HG03439 (cell line): ENCODE measurements around the gene TSFM.
"Not testable (repeated sequence)": the region's sequence is repeated elsewhere in the genome, so short reads cannot be mapped to it uniquely, and the experiment has no call there.

ENCODE experiments used
- ATAC-seq: cut with Tn5 transposase; IDR thresholded peaks from one replicate; pipeline ENCODE4 v1.9.1; 2021; ENCODE audit warnings: mild to moderate bottlenecking, moderate library complexity; ENCODE audit not compliant: unreplicated experiment

The TSFM gene

DNA sequence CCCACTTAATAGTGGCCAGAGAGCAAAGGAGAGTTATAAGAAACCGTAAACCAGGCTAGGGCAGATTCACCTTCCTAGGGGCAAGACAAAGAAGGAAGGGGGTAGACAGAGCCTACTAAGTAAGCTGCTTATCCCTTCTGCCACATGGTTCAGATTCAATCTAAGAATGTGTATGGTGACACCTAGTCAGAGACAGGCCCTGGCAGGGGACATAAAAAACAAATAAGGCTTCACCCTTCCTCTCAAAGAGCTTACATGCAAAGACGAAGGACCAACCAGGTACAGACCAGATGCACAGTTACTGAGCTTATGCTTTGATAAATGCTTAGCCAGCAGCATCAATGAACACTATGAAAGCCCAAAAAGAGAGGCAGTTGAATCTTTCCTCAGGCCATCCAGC, 20.1 kb upstream of the TSFM start:
- no peak for ATAC-seq

DNA sequence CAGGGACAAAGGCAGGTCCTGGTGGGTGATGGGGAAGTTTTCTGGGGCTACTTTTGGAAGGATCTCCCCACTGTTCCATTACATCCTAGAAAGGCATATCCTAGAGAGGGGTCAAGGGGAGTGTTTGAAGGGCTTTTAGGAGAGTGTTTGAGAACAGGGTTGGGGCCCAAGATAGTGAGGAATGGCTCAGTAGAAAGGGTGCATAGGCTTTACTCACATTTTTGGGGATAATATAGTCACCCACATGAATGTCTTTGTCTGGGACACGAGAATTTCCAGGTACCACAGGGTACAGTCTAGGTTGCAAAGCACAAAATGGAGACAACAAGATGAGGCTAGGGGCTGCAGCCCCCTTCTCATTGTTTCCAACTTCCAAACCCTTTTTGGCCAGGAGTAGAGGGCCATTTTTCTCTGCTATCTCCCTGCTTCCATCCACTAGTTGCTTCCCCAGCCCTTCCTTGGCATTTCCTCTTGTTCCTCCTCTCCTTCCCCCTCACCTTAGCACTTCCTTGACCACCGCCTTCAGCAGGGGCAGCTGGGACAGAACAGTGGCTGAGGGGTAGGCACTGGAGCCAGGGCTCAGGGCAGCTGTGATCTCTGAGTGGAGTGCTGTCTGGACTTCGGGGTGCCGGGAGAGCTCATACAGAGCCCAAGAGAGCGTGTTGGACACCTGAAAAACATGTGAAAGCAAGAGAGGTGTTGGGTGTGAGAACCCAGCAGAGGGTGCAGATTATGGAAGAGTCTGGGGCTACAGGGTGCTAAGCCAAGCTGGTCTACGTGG, 18.5 kb upstream of the TSFM start:
- ATAC-seq = no peak

DNA sequence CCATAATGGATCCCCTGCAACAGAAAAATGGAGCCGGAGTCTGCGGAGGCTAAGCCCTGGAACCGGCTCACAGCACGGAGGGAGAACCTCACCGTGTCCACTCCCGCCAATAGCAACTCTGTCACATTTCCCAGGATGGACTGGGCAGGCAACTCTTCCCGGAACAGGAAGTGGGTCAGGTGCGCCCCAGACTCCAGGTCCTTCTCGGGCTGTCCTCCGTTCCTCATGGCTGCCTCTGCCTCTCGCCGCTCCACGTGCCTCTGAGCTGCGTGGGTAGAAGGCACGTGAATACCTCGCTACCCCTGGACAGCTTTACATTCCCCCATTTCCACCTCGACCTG, 18.0 kb upstream of the TSFM start:
- peak; percentile 5 for ATAC-seq

DNA sequence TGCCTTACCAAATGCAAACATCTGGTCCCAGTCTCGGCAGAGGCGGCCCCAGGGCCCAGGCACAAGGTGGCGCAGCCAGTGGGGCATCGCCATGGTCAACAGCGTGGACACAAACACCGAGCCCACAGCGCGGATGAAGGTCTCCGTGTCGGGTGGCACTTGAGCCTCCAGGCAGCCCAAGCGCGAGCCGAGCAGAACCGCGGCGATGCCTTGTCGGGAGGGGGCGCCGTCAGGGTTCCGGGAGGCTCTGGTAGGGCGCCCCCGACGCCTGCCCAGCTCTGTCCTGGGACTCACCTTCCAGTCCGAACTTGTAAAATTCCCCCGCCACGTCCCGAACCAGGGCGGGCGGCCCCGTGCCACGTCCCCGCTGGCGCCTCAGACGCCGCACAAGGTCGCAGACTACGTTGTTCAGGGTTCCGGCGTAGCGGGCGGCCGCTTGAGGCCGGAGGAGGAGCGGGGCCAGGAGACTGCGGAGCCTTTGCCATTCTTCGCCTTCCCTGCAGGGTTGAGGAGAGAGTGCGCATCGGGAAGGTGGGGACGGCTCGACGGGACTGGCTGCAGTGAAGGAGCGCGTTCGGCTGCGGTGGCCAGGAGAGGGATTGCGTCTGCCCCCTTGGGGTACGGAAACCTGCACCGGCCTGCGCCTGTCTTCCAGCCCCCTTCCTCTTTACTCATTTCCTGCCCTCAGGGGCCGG, 17.4 kb upstream of the TSFM start:
- peak; percentile 63 for ATAC-seq

DNA sequence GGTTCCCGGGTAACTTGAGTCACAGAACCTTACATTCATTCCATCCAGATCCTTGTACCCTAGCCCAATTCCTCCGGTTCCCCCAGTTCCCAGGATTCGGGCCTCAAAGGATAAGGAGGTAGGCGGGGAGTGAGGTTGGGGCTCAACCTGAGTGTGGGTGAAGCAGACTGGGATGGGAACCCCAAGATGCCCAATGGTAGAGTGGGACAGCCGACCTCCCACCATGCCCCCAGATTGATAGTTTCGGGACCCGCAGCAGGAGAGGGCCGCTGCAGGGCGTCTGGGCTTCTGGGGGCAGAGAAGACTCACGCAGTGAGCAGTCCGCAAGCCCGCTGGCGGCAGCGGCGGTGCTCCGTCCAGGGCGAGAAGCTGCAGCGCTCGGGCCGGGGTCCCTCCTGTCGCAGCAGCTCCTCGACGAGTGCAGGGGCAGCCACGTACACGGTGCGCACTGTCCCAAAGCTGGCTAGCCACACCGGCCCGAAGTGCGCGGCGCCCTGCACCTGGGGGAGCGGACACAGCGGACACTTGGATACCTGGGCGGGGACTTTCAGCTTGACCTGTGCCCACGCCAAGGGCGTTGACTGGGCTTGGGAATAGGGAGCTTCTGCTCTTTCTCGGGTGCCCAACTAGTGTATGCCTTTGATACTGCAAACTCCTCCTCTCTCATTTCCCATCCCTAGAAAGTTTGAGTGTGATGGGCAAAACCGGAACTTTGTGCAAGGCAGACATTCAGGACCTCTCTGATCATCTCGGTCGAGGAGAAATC, 16.7 kb upstream of the TSFM start:
- no peak for ATAC-seq

DNA sequence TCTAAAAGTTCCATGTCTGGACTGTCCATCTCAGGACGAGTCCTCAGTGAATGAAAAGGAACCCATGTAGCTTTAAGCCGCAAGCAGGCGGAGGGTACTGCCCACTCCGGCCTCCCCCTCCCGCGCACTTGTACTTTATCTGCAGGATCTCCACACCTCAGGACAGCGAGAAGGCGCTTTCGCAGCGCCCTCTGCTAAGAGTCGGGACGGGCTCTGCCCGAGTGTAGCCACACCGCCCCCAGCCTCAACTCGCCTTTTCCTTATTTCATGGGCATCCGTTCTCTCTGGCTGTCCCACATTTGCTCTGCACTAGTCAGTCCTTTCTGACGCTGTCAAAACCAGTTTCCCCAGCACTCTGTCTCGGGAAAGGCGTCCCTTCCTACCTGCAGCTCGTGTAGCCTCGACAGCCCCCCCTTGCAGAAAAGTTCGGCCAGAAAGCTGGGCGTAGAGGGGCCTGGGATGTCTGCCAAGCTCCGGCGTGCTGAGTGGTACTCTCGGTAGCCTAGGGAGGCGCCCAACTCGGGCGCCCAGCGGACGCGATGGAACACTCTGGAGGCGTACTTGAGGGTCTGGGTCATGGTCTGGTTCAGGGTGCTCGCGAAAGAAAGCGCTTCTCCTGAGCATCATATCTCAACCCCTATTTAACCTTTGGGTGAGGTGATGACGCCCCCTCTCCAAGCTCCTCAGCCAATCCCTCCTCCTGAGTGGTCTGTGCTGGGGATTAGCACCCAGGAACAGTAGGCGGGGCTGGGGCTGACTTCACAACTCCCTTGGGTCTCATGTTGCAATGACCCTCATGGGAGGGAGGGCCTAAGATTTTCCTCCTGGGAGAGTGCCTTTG, 15.9 kb upstream of the TSFM start, which contains the start of gene CYP27B1:
TSS of gene CYP27B1 (minus strand) at position 615 of the 841 bp plus-strand sequence. CDS start at position 578, 37 bp downstream.
- ATAC-seq = no peak

DNA sequence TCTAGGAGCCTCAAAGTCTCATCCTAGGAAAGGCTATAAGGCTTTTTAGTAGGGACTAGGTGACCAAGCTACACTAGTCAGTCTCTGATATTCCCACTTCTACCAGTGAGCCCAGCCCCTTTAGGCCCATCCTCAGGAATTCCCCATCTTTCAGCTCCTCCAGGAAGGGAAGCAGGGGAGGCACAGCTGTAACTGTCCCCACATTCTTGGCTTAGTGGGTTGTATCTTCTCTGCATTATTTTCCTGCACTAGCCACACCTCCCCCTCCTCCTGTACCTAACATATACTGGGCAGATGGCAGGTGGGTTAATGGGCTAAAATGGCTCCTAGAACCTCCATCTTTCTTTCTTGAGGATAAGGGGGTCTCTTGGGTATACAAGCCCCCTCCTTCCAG, 15.3 kb upstream of the TSFM start:
- no peak for ATAC-seq

DNA sequence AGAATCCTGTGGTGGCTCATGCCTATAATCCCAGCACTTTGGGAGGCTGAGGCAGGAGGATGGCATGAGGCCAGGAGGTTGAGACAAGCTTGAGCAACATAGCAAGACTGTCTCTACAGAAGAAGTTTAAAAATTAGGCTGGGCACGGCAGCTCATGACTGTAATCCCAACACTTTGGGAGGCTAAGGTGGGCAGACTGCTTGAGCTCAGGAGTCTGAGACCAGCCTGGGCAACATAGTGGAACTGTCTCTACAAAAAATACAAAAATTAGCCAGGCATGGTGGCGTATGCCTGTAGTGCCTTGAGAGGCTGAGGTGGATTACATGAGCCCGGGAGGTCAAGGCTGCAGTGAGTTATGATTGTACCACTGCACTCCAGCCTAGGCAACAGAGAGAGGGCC, 14.7 kb upstream of the TSFM start:
- ATAC-seq = no peak

DNA sequence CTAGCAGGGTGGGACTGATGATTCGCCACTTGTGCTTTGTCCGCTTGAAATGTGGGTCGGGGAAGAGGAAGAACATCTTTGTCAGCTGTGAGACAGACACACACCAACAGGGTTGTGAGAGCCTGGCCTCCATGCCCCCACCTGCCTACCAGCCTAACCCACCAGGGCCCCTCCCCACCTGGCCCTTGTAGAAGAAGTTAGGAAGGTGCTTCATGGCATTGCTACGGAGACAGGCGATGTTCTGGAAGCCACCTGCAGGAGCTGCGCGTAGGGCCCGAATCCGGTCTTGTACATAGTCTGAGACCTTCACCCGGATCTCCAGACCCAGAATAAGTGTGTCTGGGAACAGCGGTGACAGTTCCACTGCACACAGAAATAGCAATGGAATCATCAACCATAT, 13.0 kb upstream of the TSFM start:
- no peak for ATAC-seq

DNA sequence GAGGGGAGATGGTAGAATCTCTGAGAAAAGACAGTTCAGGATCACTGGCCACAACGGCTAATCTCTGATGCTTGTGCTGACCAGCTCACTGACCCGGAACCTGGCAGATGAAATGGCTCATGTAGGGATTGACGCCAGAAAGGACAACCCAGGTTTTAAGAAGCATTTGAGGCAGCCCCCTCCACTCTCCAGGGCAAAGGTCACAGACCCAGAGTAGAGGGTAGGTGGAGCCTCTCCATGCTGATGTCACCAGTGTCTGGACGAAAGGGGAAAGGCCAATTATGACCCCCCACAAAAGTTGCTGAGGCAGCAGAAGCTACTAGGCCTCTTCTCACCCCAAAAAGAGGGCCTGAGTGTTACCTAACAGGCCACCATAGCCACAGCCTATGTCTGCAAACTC, 11.9 kb upstream of the TSFM start:
- ATAC-seq = no peak

DNA sequence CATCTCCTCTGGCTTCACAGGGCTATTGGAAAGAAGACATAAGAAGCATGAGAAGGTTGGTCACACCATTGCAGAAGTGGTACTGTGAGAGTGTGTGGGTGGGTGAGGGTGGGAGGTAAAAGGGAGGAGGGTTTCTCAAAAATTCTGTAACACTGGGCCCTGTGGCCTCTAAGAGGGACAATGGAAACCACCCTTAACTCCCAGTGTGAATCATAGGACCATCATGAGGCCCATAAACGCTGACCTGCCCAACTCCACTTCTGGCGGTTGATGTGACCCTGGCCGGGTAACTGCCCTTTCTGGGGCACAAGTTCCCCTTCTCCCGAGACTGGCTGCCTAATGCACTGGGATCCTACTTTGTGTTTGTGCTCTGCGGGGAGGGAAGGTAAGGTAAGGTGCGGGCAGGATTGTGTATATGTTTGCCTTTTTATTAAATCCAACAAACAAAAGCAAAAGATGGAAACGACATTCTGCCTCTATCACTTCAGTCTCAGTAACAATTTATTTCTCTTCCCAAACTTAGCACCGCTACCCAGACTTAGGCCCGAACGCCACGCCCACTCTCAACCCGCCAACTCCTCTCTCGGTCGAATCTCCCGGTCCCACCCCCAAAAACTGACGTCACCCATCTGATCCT, 11.2 kb upstream of the TSFM start:
- ATAC-seq = peak; percentile 70

DNA sequence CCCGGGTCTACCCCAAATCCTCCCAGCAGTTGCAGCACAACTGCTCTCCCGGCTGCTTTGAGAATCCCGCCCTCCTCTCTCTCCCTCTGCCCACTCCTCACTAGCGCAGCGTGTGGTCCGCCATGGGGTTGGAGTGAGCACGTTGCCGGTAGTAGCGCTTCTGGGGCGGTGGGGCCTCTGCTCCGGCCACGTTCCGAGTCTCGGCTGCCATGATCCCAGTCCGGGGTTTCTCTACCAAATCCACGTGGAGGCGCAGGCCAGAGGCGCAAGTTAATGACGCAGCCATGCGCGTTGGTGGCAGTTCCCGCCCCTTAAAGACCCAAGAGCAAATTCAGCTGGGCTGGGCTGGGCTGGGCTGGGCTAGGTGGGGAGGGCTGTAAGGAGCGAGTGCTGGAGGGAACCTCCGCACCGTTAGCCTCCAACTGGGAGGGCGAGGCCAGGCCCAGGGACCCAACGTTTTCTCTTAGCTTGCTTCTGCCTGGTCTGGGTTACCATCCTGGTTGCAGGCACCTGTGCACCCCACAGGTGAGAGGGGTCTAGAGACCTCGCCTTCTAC, 10.6 kb upstream of the TSFM start, which contains the start of gene METTL1:
TSS of gene METTL1 (minus strand) at position 233 of the 556 bp plus-strand sequence. CDS start at position 211, 22 bp downstream.
- ATAC-seq = peak; percentile 82

DNA sequence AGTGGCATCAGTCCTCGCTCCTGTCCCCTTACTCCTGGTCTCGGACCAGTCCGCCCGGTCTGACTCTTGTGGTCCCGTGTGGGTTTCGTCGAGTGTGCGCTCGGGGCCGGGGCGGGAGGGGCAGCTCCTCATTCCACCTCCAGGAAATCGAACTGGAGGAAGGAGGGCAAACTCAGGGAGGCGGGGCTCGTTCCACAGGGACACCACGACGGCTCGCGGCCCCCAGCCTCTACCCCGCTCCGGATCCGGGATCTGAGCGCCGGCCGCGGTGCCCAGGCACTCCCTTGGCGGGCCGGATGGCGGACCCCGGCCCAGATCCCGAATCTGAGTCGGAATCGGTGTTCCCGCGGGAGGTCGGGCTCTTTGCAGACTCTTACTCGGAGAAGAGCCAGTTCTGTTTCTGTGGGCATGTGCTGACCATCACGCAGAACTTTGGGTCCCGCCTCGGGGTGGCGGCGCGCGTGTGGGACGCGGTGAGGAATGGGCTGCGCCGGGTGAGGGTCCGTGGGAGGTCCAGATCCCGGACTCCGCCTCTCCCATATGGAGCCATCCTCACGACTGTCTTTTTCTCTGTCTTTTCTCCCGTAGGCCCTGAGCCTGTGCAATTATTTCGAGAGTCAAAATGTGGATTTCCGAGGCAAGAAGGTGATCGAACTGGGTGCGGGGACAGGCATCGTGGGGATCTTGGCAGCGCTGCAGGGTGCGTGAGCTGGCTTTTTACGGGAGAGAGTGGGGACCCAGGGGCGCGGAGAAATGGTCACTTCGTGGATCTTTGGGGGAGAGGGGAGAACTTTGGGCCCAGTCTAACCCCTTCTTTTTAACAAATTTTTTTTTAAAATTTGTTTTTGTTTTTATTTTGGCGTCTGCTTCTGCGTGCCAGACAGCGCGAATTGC, 9.9 kb upstream of the TSFM start, which contains the start of gene EEF1AKMT3:
TSS of gene EEF1AKMT3 (plus strand) at position 186 of the 894 bp plus-strand sequence. CDS start at position 297, 111 bp downstream.
- peak; percentile 27 for ATAC-seq

DNA sequence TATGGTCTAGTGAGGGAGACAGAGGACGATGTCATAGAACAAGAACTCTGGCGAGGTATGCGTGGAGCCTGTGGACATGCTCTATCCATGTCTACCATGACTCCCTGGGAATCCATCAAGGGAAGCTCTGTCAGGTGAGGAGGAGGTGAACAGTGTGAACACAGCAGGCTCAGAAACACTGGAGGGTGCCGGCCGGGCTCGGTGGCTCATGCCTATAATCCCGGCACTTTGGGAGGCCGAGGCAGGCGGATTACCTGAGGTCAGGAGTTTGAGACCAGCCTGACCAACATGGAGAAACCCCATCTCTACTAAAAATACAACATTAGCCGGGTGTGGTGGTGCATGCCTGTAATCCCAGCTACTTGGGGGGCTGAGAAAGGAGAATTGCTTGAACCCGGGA, 8.0 kb upstream of the TSFM start:
- not testable (repeated sequence) for ATAC-seq

DNA sequence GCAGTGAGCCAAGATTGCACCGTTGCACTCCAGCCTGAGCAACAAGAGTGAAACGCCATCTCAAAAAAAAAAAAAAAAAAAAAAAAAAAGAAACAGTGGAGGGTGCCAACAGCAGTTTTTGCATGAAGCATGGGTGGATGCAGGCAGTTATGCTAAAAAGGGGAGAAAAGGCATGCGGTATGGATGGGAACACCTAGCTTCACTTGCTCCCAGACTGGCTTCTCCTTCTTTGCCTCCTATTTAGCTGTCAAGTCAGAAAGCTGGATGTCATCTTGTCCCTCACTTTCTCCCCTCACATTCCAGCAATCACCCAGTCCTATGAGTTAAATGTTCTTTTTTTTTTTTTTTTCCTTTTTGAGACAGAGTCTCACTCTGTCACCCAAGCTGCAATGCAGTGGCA, 7.5 kb upstream of the TSFM start:
- ATAC-seq = no peak

DNA sequence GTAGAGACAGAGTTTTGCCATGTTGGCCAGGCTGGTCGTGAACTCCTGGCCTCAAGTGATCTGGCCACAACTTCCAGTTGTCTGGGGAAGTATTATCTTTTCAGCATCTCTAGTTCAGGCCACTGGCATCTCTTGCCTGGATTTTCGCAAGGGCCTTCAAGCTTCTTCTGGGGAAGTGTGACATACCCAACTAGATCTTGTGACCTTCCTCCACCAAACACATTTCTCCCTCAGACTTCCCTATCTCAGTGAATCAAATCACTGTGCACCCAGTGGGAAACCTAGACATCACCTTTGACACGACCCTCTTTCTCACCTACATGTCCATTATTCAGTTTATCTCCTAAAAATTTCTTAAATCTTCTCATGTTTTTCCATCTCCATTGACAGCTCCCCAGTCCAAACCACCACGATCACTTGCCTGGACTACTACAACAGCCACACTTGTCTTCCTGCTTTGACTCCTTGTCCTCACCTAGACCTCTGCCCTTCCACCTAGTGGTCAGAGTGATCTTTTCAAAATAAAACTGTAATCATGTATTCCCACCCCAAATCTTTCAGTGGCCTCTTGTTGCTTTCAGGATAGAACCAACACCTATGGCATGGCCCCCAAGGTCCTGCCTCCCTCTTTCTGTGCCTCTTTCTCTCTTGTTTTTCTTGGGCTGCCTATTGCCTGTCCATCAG, 6.9 kb upstream of the TSFM start:
- ATAC-seq = no peak

DNA sequence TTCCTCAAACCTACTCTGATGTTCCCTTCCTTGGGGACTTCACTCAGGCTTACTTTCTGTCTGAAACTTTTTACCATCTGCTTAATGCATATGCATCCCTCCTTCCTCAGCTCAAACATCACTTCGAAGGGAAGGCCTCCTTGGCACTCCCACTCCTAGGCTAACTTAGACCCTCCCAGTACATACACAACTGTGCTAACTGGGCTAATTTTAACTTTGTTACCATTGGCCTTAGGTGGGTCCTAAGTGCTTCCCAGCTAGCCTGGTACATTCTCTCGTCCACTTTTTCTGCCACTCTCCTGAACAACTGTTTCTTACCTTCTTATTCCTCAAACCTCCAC, 6.4 kb upstream of the TSFM start:
- ATAC-seq = no peak

DNA sequence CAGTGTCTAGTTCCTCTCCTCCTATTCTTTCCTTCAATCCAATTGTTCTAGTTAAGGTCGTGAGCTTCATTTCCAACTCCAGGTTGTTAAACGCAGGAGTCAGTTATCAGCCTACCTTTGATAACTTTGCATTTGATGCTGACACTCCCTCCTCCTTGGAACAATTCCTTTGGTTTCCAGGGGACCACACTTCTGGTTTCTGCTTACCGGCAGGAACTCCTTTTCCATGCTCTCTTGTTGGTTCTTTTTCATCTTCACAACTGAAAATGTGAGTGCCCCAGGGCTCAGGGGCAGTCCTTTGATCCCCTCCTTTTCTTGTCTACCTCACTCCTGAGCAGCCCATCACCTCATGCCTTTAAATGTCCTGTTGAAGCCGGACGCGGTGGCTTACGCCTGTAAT, 5.2 kb upstream of the TSFM start:
- no peak for ATAC-seq
